Measurements from ENCODE around the gene PLCH2.

Gene PLCH2

GRCh38 chr1:2473198-2473597, 2.9 kb upstream of the PLCH2 start:
- peaks cover 38 to 58% (median 53%) of the 10 kb centered on the region in 5 donors for H3K27me3 ChIP-seq (ENCODE audit: control insufficient read depth in 5 of 5, insufficient read depth in 4 of 5, low read length in 5 of 5)

GRCh38 chr1:2474104-2474844, 1.8 kb upstream of the PLCH2 start:
- H3K9me3 ChIP-seq (ENCODE audit: control insufficient read depth in 5 of 5, low read length in 5 of 5), result no peaks in the 10 kb centered on the region
- peaks cover 33 to 52% (median 51%) of the 10 kb centered on the region in 5 donors for H3K27me3 ChIP-seq (ENCODE audit: control insufficient read depth in 5 of 5, insufficient read depth in 4 of 5, low read length in 5 of 5)
- H3K36me3 ChIP-seq (ENCODE audit: control insufficient read depth in 5 of 5, insufficient read depth in 5 of 5, low read length in 5 of 5), result no peaks in the 10 kb centered on the region
- no peak overlapping the region for H3K9ac ChIP-seq (ENCODE audit: low read length in 5 of 5)
- no peak overlapping the region for H3K27ac ChIP-seq (ENCODE audit: low read depth, low read length)
- peaks cover 0 to 8% (median 4%) of the 10 kb centered on the region in 5 donors for H3K4me1 ChIP-seq (ENCODE audit: control insufficient read depth in 5 of 5, insufficient read depth in 5 of 5, low read length in 5 of 5)
- no peak overlapping the region for H3K4me3 ChIP-seq (ENCODE audit: low read depth in 1 of 5, low read length in 5 of 5)

More at GRCh38 chr1:2473198-2473597, 2.9 kb upstream of the PLCH2 start:
- no peak overlapping the region for H3K9ac ChIP-seq (ENCODE audit: low read length in 5 of 5)
- H3K27ac ChIP-seq (ENCODE audit: low read depth, low read length), result no peak overlapping the region
- H3K4me3 ChIP-seq (ENCODE audit: low read depth in 1 of 5, low read length in 5 of 5), result no peak overlapping the region
- no peaks in the 10 kb centered on the region for H3K9me3 ChIP-seq (ENCODE audit: control insufficient read depth in 5 of 5, low read length in 5 of 5)
- peaks cover 0 to 8% (median 4%) of the 10 kb centered on the region in 5 donors for H3K4me1 ChIP-seq (ENCODE audit: control insufficient read depth in 5 of 5, insufficient read depth in 5 of 5, low read length in 5 of 5)
- no peaks in the 10 kb centered on the region for H3K36me3 ChIP-seq (ENCODE audit: control insufficient read depth in 5 of 5, insufficient read depth in 5 of 5, low read length in 5 of 5)

- H3K36me3 ChIP-seq (ENCODE audit: control insufficient read depth in 5 of 5, insufficient read depth in 5 of 5, low read length in 5 of 5), result no peaks in the 10 kb centered on the region
- no peak overlapping the region for H3K9ac ChIP-seq (ENCODE audit: low read length in 5 of 5)
- H3K9me3 ChIP-seq (ENCODE audit: control insufficient read depth in 5 of 5, low read length in 5 of 5), result no peaks in the 10 kb centered on the region
- peaks cover 0 to 8% (median 4%) of the 10 kb centered on the region in 5 donors for H3K4me1 ChIP-seq (ENCODE audit: control insufficient read depth in 5 of 5, insufficient read depth in 5 of 5, low read length in 5 of 5)
- no peak overlapping the region for H3K4me3 ChIP-seq (ENCODE audit: low read depth in 1 of 5, low read length in 5 of 5)
- H3K27ac ChIP-seq (ENCODE audit: low read depth, low read length), result no peak overlapping the region
- H3K27me3 ChIP-seq (ENCODE audit: control insufficient read depth in 5 of 5, insufficient read depth in 4 of 5, low read length in 5 of 5), result peaks cover 33 to 47% (median 45%) of the 10 kb centered on the region in 5 donors
Observed at GRCh38 chr1:2474933-2475371, 1.1 kb upstream of the PLCH2 start.

- Histone ChIP-seq H3K9ac (ENCODE audit: low read length in 5 of 5) (no peak overlapping the region), H3K4me1 (ENCODE audit: control insufficient read depth in 5 of 5, insufficient read depth in 5 of 5, low read length in 5 of 5) (peaks cover 0 to 8% (median 4%) of the 10 kb centered on the region in 5 donors), H3K4me3 (ENCODE audit: low read depth in 1 of 5, low read length in 5 of 5) (no peak overlapping the region), H3K27ac (ENCODE audit: low read depth, low read length) (no peak overlapping the region), H3K9me3 (ENCODE audit: control insufficient read depth in 5 of 5, low read length in 5 of 5) (no peaks in the 10 kb centered on the region), H3K36me3 (ENCODE audit: control insufficient read depth in 5 of 5, insufficient read depth in 5 of 5, low read length in 5 of 5) (no peaks in the 10 kb centered on the region), H3K27me3 (ENCODE audit: control insufficient read depth in 5 of 5, insufficient read depth in 4 of 5, low read length in 5 of 5) (peaks cover 28 to 42% (median 41%) of the 10 kb centered on the region in 5 donors)
Observed at GRCh38 chr1:2475571-2475970, 518 bp upstream of the PLCH2 start.

- no peak overlapping the region for H3K9ac ChIP-seq (ENCODE audit: low read length in 5 of 5)
- peaks cover 23 to 31% (median 25%) of the 10 kb centered on the region in 5 donors for H3K27me3 ChIP-seq (ENCODE audit: control insufficient read depth in 5 of 5, insufficient read depth in 4 of 5, low read length in 5 of 5)
- no peak overlapping the region for H3K27ac ChIP-seq (ENCODE audit: low read depth, low read length)
- no peaks in the 10 kb centered on the region for H3K9me3 ChIP-seq (ENCODE audit: control insufficient read depth in 5 of 5, low read length in 5 of 5)
- no peak overlapping the region for H3K4me3 ChIP-seq (ENCODE audit: low read depth in 1 of 5, low read length in 5 of 5)
- H3K36me3 ChIP-seq (ENCODE audit: control insufficient read depth in 5 of 5, insufficient read depth in 5 of 5, low read length in 5 of 5), result no peaks in the 10 kb centered on the region
- peaks cover 0 to 8% (median 4%) of the 10 kb centered on the region in 5 donors for H3K4me1 ChIP-seq (ENCODE audit: control insufficient read depth in 5 of 5, insufficient read depth in 5 of 5, low read length in 5 of 5)
Observed at GRCh38 chr1:2477309-2477708, 1.2 kb downstream of the PLCH2 start.

GRCh38 chr1:2477791-2478499, 1.9 kb downstream of the PLCH2 start:
- no peaks in the 10 kb centered on the region for H3K9me3 ChIP-seq (ENCODE audit: control insufficient read depth in 5 of 5, low read length in 5 of 5)
- peaks cover 17 to 25% (median 23%) of the 10 kb centered on the region in 5 donors for H3K27me3 ChIP-seq (ENCODE audit: control insufficient read depth in 5 of 5, insufficient read depth in 4 of 5, low read length in 5 of 5)
- no peak overlapping the region for H3K27ac ChIP-seq (ENCODE audit: low read depth, low read length)
- no peaks in the 10 kb centered on the region for H3K36me3 ChIP-seq (ENCODE audit: control insufficient read depth in 5 of 5, insufficient read depth in 5 of 5, low read length in 5 of 5)
- no peak overlapping the region for H3K4me3 ChIP-seq (ENCODE audit: low read depth in 1 of 5, low read length in 5 of 5)
- no peak overlapping the region for H3K9ac ChIP-seq (ENCODE audit: low read length in 5 of 5)
- H3K4me1 ChIP-seq (ENCODE audit: control insufficient read depth in 5 of 5, insufficient read depth in 5 of 5, low read length in 5 of 5), result peaks cover 0 to 8% (median 4%) of the 10 kb centered on the region in 5 donors

GRCh38 chr1:2479186-2479585, 3.1 kb downstream of the PLCH2 start:
- H3K4me1 ChIP-seq (ENCODE audit: control insufficient read depth in 5 of 5, insufficient read depth in 5 of 5, low read length in 5 of 5), result peaks cover 0 to 8% (median 4%) of the 10 kb centered on the region in 5 donors
- no peak overlapping the region for H3K4me3 ChIP-seq (ENCODE audit: low read depth in 1 of 5, low read length in 5 of 5)
- H3K27ac ChIP-seq (ENCODE audit: low read depth, low read length), result no peak overlapping the region
- no peaks in the 10 kb centered on the region for H3K36me3 ChIP-seq (ENCODE audit: control insufficient read depth in 5 of 5, insufficient read depth in 5 of 5, low read length in 5 of 5)
- H3K27me3 ChIP-seq (ENCODE audit: control insufficient read depth in 5 of 5, insufficient read depth in 4 of 5, low read length in 5 of 5), result peaks cover 7 to 19% (median 14%) of the 10 kb centered on the region in 5 donors
- no peak overlapping the region for H3K9ac ChIP-seq (ENCODE audit: low read length in 5 of 5)
- H3K9me3 ChIP-seq (ENCODE audit: control insufficient read depth in 5 of 5, low read length in 5 of 5), result no peaks in the 10 kb centered on the region

GRCh38 chr1:2479618-2480017, 3.5 kb downstream of the PLCH2 start:
- peaks cover 7 to 19% (median 14%) of the 10 kb centered on the region in 5 donors for H3K27me3 ChIP-seq (ENCODE audit: control insufficient read depth in 5 of 5, insufficient read depth in 4 of 5, low read length in 5 of 5)
- no peak overlapping the region for H3K9ac ChIP-seq (ENCODE audit: low read length in 5 of 5)
- no peak overlapping the region for H3K27ac ChIP-seq (ENCODE audit: low read depth, low read length)
- peaks cover 0 to 7% (median 4%) of the 10 kb centered on the region in 5 donors for H3K4me1 ChIP-seq (ENCODE audit: control insufficient read depth in 5 of 5, insufficient read depth in 5 of 5, low read length in 5 of 5)
- H3K36me3 ChIP-seq (ENCODE audit: control insufficient read depth in 5 of 5, insufficient read depth in 5 of 5, low read length in 5 of 5), result no peaks in the 10 kb centered on the region
- no peaks in the 10 kb centered on the region for H3K9me3 ChIP-seq (ENCODE audit: control insufficient read depth in 5 of 5, low read length in 5 of 5)
- H3K4me3 ChIP-seq (ENCODE audit: low read depth in 1 of 5, low read length in 5 of 5), result no peak overlapping the region

GRCh38 chr1:2480236-2480985, 4.3 kb downstream of the PLCH2 start:
- Histone ChIP-seq H3K9ac (ENCODE audit: low read length in 5 of 5) (no peak overlapping the region), H3K4me3 (ENCODE audit: low read depth in 1 of 5, low read length in 5 of 5) (no peak overlapping the region), H3K36me3 (ENCODE audit: control insufficient read depth in 5 of 5, insufficient read depth in 5 of 5, low read length in 5 of 5) (no peaks in the 10 kb centered on the region), H3K9me3 (ENCODE audit: control insufficient read depth in 5 of 5, low read length in 5 of 5) (no peaks in the 10 kb centered on the region), H3K27ac (ENCODE audit: low read depth, low read length) (no peak overlapping the region), H3K4me1 (ENCODE audit: control insufficient read depth in 5 of 5, insufficient read depth in 5 of 5, low read length in 5 of 5) (peaks cover 0 to under 1% (median 0%) of the 10 kb centered on the region in 5 donors), H3K27me3 (ENCODE audit: control insufficient read depth in 5 of 5, insufficient read depth in 4 of 5, low read length in 5 of 5) (peaks cover 7 to 17% (median 11%) of the 10 kb centered on the region in 5 donors)

All from subcutaneous abdominal adipose tissue (tissue), 5 donors.